GM18858 (cell line): ENCODE results near the gene DLGAP1.

Experiments used
- ATAC-seq: cut with Tn5 transposase; IDR thresholded peaks from one replicate; pipeline ENCODE4 v1.9.1; 2021; ENCODE audit not compliant: unreplicated experiment

The DLGAP1 gene

DNA sequence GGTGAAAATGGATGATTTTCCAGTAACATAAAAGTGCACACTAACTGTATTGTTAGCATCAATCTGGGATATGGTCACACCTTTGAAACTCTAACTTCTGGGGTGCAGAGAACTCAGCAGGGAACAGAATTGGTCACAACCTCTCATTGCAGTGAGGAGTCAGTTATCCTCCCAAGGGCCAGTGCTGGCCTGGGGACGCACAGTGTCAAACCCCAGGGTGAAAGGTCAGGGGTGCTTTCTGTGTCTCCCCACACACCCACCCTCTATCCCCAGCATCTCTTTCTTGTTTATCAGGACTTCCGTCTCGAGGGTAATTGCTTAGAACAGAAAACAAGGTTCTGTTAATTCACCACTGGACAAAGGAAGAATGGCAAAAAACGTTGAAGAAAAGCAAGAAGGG is 208.7 kb downstream of the DLGAP1 start:
- ATAC-seq: no peak

DNA sequence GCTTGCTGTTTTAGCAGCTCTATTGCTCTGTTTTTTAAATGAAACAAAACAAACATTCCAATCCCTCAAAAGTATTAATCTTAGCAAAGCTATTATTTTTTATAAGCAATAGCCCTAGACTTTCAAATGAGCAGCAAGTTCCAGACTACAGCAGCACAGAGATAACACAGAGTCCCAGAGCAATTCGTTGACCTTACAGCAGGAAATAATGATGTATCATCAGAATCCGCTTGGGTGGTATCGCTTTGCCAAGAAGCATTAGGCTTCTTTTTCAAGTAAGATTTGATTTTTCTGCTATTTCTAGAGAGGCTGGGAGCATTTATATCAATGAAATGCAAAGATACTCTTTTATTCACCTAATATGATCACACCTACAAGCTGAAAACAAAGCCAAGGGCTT is 209.7 kb downstream of the DLGAP1 start:
- no peak for ATAC-seq

DNA sequence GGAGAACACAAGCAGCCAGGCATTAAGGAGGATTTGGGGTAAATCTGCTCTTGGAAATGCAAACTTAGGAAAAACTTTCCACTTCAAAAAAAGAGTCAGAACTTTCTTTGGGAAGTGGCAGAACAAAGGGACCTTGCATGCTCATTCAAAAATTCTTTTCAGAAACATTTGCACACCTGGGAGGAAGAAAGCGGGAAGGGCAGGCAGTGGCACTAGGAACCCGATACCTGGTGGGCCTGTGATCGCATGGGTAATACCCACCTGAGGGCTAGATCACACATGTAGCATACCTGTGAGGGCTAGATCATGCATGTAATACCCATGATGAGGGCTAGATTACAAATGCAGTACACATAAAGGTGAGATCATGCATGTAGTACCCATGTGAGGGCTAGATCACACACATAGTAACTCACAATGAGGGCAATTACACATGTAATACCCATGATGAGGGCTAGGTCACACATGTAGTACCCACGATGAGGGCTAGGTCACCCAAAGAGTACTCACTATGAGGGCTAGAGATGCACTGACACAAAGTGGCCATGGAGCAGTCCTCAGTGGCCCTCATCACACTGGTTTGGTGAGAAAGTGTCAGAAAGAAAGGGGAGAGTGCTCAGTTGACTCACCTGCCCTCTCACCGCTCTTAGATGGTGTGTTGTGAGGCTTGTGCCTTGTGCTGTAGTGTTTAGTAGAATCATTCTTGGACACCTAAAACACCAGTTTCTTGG is 212.5 kb downstream of the DLGAP1 start:
- ATAC-seq: no peak

DNA sequence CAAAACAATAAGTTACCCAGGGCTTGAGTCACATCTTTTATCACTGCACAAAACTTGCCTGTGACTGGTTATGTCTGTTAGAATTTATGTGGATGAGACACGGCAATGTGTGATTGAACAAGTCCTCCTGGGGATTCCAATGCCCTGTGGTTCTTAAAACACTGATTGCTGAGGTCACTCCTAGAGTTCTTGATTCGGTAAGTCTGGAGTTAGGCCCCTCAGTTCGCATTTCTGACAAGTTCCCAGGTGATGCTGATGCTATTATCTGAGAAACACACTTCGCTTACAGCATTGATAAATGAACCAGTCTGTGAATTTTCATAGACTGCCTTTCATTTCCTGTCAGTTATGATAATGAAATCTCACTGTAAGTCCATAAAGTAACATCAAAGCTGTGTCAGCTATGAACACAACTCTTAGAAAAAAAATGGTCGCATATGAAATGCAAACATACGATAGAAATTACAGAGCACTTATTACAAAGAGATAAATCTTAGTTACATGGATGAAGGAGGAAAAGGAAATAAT is 214.0 kb downstream of the DLGAP1 start:
- ATAC-seq: no peak

DNA sequence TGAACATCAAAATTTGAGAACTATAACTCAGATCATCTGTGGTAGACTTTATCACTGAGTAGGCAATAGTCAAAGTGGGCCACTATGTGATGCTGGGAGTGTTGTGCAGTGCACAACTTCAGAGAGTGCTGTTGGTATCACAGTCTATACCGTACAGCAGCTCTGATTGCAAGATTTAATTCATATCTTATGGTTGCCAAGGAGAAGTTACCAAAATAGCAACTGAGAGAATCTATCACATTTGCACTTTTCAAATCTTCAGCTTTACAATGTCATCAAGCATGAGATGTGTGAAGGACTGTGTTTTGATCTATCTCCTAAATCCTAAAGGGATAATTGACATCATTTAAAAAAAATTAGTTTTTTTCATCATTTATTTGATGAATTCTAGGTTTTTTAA is 216.1 kb downstream of the DLGAP1 start:
- no peak for ATAC-seq

DNA sequence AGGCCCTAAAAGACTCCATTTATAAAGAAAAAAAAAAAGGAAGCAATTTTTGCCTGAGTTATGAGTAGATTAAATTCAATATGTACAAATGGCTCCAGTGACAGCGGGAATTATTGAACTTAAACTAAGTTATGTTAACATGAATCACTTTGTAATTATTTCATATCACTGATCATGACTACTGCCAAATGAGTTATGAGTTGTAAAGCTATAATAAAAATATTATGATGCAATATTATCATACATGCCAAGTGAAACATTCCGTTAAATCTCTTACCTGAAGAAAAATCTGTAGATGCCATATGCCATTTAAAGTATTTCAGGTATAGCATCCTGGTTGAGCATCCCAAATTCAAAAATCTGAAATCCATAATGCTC is 217.5 kb downstream of the DLGAP1 start:
- no peak for ATAC-seq

DNA sequence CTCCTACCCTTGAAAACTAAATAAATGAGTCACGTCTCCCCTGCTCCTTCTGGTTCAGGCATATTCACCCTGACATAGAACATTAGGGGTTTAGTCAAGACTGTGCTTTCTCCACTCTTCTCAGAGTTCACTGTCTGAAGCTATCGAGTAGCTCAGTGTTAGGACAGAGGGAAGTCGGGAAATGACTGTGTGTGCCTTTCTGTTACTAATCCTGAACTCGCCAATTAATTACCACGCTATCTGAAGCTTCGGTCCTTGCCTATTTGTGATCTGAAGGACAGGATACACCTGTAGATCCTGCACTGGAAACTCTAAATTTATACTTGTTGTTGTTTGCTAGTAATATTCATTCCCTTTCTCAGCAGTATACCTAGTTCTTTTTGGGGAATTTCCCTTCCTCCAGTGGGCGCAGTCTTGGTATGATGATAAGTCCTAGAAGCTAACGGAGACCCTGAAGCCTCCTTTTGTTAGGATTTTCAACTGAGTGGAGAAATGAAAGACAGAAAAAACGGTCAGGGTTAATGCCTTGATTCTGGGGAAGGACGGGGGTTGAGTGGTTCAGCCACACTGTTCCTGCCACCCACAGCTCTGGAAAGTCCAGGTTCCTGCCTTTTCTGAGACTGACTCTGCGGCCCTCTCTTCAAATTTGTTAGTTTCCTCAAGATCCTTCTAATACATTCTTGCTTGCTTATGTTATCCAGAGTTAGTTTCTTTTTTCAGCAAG is 218.0 kb downstream of the DLGAP1 start:
- no peak for ATAC-seq

DNA sequence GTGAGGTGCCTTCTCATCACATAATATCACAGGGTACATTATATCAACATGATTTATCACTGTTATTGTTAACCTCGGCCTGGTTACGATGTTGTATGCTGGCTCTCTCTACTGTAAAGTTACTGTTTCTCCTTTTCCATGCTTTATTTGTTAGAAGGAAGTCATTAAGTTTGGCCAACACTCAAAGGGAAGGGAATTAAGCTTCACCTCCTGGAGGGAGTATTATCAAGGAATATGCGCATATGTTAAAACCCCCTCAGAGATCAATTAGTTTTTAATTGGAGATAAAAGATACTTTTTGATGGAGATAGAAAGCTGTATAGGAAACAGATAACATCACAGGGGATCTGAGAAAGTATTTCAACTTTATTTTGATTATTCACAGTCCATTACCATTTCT is 221.6 kb downstream of the DLGAP1 start:
- ATAC-seq: no peak

DNA sequence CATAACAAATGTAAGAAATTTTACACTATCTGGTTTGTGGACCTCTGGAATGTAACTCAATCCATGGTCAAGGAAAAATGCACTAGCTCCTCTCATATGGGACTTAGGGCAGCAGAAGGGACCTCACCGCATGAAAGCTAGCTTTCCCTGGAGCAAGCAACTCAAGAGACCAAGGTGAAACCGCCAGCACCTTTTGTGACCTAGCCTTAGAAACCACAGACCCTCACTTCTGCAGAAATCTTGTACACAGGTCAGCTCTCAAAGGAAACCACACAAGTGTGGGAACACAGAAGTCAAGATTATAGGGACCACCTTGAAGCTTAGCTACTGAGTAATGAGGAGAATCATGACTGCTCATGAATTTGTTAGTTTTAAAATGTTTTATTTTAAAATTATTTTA is 222.5 kb downstream of the DLGAP1 start:
- no peak for ATAC-seq

DNA sequence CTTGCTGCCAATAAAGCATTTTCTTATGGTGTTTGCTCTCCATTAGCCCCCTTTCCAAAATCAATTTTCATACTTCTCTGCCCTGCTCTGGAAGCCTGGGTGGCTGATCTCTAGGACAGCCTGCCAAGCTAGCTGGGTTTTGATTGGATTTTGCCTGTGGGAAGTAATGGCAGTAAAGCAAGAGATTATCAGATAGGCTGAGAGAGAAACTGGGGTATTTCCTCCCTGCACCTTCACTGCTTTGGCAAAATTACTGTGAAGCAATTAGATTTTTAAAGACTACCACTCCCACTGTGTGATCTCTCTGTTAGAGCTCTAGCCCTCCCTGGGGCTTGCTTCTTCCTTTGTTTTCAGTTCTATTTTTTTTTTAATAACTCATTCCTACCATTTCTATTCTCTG is 223.8 kb downstream of the DLGAP1 start:
- ATAC-seq: no peak

DNA sequence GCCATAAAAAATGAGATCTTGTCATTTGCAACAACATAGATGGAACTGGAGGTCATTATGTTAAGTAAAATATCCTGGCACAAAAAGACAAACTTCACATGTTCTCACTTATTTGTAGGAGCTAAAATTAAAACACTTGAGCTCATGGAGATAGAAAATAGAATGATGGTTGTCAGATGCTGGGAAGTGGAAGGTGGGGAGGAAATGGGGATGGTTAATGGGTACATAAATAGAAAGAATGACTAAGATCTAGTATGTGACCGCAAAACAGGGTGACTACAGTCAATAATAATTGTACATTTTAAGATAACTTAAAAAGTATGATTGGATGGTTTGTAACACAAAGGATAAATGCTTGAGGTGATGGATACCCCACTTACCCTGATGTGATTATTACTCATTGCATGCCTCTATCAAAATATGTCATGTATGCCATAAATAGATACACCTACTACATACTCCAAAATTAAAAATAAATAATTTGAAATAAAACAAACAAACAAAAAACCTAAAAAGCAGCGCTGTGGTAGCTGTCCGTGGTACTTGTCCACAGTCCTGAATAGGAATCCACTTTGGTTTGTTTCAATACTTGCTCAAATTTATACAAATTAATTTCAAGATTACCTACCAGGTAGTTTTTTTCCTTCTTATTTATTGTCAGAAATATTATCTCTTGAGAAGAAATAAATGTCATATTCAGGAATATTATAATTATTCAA is 224.5 kb downstream of the DLGAP1 start:
- ATAC-seq: no peak

DNA sequence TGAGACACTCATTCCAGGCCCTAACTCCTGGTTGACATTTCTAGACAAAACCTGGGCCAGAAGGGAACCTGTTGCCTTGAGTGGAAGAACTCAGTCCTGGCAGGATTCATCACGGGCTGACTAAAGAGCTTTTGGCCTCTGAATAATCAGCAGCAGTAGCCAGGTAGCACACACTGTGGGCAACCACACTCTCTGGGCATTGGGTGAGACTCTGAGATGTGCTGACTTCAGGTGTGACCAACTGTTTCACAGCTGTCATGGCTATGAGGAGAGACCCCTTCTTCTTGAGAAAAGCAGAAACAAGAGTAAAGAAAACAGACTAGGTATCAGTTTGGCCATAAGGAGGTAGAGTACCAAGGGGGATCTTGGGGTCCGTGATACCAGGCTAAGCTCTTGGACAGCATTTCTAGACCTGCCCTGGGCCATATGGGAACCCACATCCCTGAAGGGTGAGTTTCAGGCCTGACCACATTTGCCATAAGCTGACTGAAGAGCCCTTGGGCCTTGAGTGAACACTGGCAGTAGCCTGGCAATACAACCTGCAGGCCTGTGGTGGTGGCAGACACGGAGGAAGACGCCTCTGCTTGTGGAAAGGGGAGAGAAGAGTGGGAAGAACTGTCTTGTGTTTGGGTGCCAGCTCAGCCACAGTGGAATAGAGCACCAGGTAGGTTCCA is 230.9 kb downstream of the DLGAP1 start:
- ATAC-seq: no peak

DNA sequence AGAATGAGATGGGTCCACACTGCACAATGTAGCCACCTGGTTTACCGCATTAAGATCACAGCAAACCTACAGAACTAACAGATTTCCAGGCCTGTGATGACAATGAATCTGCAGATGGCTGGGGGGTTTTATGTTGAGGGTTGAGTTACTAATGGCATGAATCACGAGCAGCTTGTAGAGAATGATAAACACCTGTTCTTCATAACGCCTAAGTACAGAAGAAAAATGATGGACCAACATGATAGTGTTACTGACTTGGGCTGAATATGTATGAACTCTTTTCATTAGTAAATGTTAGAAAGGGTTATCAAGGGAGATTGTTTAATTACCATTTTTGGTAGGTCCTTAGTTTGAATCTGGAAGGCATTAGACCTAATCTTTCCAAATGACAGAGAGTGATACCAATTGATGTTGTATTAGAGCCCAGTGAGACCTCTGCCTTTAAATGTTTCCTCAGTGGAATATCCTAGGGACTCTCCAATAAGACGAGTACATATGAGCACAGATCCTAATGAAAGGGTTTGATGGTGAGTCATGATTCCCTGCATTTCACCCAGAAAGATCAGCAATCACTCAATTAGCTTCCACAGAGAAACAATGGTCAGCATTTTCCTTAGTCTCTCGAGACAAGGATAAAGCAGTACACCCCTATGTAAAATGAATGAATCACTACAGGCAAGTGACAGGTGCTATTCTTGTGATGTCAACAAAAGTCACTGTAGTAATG is 243.8 kb downstream of the DLGAP1 start:
- no peak for ATAC-seq

DNA sequence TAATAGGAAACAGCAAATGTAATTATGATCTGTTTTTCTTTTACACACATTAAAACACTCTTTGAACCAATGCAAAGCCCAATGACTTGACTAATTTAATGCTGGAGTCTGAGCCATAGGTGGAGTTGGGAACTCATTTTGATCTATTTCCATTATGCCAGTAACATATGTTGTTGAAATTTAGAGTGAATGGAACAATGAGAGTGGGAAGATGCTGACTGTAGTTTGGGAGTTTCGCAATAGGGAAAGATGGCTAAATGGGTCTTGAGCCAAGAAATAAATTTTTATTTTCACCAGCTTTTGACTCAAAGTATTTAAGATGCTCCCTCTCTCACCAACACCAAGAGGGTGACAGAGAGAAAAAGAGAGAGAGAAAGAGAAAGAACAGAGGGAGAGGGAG is 246.7 kb downstream of the DLGAP1 start:
- ATAC-seq: no peak

DNA sequence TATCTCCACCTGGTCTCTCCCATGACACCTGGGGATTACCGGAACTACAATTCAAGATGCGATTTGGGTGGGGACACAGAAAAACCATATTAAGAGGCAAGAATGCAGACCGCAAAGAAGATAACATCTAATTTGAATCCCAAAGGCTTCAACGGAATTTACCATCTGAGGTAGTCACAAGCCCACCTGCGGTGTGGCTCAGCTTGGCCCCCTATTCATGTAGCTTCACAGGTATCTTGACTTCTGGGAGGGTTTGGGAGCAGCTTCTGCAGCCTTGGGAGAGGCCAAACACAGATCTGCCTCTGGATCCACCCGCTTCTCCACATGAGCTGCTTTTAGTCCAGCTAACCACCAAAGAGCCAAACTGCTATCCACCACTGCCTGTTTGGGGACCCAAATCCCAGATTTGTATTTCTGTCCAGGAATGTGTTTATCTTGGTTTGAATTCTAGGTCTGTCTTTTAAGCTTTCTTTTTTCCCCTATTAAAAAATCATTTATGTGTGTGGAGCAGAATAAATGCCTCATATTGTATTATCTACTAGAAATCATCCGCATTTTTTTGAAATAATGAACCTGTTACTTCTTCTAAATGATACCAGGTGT is 247.6 kb downstream of the DLGAP1 start:
- no peak for ATAC-seq

DNA sequence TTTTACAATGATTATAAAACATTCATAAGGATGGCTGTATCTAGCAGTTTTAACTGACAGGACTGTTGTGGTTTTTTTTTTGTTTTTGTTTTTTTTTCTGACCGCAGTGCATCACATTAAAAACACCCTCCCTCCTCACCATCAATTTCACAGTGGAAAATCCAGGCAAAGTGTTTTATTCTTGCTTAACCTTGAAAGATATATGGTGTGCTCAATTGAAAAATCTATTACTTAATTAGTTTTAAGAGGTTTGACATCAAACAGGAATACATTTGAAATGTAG is 250.7 kb downstream of the DLGAP1 start:
- no peak for ATAC-seq

DNA sequence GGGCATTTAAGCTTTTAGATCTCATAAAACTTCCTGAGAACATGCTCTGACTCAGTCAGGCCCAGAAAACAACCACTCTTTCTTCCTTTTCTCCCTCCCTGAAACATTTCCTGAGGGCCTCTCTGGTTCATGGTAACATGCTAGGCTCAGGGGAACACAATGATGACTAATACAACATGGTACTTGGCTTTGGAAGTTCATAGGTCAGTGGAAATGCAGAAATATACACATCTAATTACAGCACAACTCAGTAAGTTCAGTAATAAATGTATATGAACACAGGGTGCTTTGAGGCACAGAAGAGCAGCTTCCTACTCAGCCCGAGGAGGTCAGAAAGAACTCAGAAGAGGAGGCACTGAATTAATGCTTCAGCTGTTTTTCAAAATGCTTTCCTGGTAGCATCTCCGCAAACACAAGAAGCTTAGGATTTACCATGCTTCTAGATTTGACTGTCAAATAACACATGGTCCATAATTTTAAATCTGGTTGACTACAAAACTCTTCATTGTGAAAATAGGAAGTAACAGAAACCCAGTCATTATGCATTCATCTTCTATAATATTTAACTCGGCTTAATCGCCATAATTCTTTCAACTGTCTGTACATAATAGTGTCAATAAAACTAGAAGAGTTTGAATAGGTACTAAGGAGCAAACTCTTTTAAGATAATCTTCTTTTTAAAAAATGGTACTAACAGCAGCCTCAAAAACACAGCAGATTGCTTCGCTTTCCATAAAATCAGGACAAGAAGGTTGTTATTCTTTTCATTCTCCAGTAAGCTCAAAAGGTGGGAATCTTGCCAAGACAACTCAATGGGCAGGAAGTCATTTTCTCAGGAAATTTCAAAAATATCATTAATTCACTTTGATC is 251.3 kb downstream of the DLGAP1 start:
- no peak for ATAC-seq

DNA sequence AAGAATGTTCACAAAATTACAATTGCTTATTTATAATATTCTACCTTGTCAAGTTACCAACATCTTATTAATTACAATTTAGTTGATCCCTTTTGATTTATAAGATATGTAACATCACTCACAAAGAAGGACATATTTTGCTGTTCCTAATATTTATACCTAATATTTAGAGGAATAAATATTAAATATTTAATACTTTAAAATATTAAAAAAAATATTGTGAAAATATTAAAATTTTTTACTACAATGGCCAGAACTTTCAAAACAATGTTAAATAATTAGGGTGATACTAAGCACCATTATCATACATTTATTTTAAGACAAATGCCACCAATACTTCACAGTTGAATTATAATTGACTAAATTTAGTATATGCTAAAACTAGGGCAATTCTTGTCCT is 254.7 kb downstream of the DLGAP1 start:
- no peak for ATAC-seq

DNA sequence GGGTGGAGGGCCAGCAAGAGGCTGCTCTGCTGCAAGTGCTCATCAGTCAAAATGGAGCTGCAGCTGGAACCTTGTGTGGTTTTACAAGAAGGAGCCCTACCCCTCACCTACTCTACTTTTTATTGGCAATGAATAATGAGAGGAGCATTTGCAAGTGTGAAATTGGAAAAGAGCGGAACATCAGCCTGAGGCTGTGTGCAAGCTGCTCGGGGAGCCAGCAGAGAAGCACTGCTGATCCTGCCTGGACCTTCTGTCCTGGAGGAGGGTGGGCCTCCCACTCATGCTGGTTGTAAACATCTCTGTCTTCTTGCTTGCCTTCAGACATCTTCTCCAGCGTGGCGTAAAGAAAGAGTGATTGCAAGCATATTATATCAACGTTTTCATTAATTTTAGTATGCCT is 256.2 kb downstream of the DLGAP1 start:
- no peak for ATAC-seq

DNA sequence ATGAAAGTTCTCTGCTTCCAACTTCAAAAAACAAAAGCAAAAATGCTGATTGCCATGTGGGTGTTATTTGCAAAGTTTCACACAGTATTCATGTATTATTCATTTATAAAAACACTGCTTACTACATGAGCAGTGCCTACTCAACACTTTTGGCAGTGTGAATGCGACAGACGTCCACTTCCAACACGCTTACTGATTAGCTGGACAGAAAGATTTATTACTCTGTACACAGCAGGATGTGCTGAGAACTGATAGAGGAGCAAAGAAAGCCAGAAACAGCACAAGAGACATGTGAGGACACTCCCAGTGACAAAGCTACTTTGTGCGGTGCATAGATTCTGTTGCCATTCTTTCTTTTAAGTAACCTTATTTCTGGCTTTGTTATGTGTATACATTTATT is 258.8 kb downstream of the DLGAP1 start:
- ATAC-seq: no peak
